SK-N-SH (cell line): ENCODE measurements around the gene AP1M2.

Experiments
- CTCF ChIP-seq: fragments of 200-600 bp; sonication (generic); IDR thresholded peaks from 2 replicates; pipeline ENCODE4 v1.6.1; 2017; ENCODE audit warnings: antibody characterized with exemption, mild to moderate bottlenecking, moderate library complexity
- SMC3 ChIP-seq: IDR thresholded peaks from 2 replicates; pipeline ENCODE4 v1.6.1; 2012; ENCODE audit warnings: low read depth, low read length, improper control_type of control experiment

GRCh38 chr19:10603873-10604459, 16.9 kb upstream of the AP1M2 start:
- TF ChIP-seq CTCF: no peak
- no peak for TF ChIP-seq SMC3
